Gastrocnemius medialis (tissue), 4 donors: ENCODE measurements around the gene CORO2B.

ENCODE experiments used
- POLR2A ChIP-seq, 2 donors: fragments of 450-650 bp; IDR thresholded peaks; one replicate each; pipeline ENCODE4 v1.6.1; 2017; ENCODE audit warnings: antibody characterized with exemption in 2 of 2, mild to moderate bottlenecking in 2 of 2, moderate library complexity in 2 of 2
- TF ChIP-seq, protein P1 (sequence below), 5 experiments: fragments of 450-650 bp in 3 of 5; fragments of 200-600 bp in 2 of 5; sonication (generic) in 2 of 5; IDR thresholded peaks in 4 of 5; conservative IDR thresholded peaks in 1 of 5; 1 replicate in 4 of 5; 2 replicates in 1 of 5; pipeline ENCODE4 v1.5.1; 2016 to 2019; ENCODE audit warnings: antibody characterized with exemption in 5 of 5, mild to moderate bottlenecking in 3 of 5, moderate library complexity in 3 of 5

DNA sequence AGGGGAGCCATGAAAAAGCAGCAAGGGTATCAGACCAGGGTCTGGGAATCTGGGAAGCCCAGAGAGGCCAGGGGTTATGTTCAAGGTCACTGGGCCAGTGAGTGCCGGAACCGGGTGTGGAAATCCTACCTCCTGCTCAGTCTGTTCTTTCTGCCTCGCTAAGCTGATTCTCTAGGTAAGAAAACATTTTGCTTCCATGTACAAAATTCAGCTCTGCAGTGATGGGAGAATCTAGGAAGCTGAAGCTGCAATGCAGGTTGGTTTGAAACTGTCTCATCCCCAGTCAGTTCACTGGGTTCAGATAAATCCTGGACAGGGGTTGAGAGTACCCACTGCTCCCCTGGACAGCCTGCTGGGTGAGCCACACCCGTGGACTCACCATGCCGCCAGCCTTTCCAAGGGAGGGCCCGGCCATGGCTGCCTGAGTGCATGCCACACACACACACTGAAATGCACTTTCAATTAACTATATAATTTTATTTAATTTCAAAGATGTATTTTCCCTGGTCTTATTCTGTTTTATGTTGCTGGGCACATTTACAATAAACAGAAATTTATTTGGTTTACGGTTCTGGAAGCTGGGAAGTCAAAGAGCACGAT lies 108.4 kb downstream of the CORO2B start:
- TF ChIP-seq, protein P1, sequence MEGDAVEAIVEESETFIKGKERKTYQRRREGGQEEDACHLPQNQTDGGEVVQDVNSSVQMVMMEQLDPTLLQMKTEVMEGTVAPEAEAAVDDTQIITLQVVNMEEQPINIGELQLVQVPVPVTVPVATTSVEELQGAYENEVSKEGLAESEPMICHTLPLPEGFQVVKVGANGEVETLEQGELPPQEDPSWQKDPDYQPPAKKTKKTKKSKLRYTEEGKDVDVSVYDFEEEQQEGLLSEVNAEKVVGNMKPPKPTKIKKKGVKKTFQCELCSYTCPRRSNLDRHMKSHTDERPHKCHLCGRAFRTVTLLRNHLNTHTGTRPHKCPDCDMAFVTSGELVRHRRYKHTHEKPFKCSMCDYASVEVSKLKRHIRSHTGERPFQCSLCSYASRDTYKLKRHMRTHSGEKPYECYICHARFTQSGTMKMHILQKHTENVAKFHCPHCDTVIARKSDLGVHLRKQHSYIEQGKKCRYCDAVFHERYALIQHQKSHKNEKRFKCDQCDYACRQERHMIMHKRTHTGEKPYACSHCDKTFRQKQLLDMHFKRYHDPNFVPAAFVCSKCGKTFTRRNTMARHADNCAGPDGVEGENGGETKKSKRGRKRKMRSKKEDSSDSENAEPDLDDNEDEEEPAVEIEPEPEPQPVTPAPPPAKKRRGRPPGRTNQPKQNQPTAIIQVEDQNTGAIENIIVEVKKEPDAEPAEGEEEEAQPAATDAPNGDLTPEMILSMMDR (IDR thresholded peaks at IDR 0.05 in 4 of 5, conservative IDR thresholded peaks at IDR 0.05 in 1 of 5), result no peak
- no peak for TF ChIP-seq POLR2A (IDR thresholded peaks at IDR 0.05)
